A549 (cell line): ENCODE measurements around the gene TBC1D22A.

Experiments
- CBX2 ChIP-seq: fragments of 200-600 bp; sonication (generic); IDR thresholded peaks from 2 replicates; pipeline ENCODE4 v1.6.1; 2016; ENCODE audit warnings: low read depth, mild to moderate bottlenecking, borderline replicate concordance
- CHD2 ChIP-seq: fragments of 150-350 bp; IDR thresholded peaks from 2 replicates; pipeline ENCODE4 v1.6.1; 2014; ENCODE audit warnings: low read length; ENCODE audit not compliant: partially characterized antibody
- MAX ChIP-seq: IDR thresholded peaks from 2 replicates; pipeline ENCODE4 v1.6.1; 2012
- POLR2A ChIP-seq: IDR thresholded peaks from 2 replicates; pipeline ENCODE4 v1.6.1; 2012; ENCODE audit warnings: mild to moderate bottlenecking, low read length
- REST ChIP-seq: fragments of 200-600 bp; sonication (generic); IDR thresholded peaks from 2 replicates; pipeline ENCODE4 v1.6.1; 2016; ENCODE audit warnings: antibody characterized with exemption, mild to moderate bottlenecking, moderate library complexity
- RFX5 ChIP-seq: fragments of 450-650 bp; IDR thresholded peaks from 2 replicates; pipeline ENCODE4 v1.7.1; 2014; ENCODE audit warnings: antibody characterized with exemption, mild to moderate bottlenecking, moderate library complexity
- SMC3 ChIP-seq: fragments of >200 bp; sonication (Bioruptor Twin); formaldehyde crosslinking; IDR thresholded peaks from 3 replicates; pipeline ENCODE4 v1.6.1; 2018; ENCODE audit warnings: inconsistent platforms
- TFCP2L1 ChIP-seq: fragments of 250-450 bp; sonication (Bioruptor Pico); IDR thresholded peaks from 2 replicates; pipeline ENCODE4 v1.5.0; 2021; ENCODE audit warnings: mild to moderate bottlenecking
- TP53 ChIP-seq: fragments of 250-450 bp; sonication (Bioruptor Pico); IDR thresholded peaks from 2 replicates; pipeline ENCODE4 v1.5.0; 2021; ENCODE audit warnings: mild to moderate bottlenecking, moderate library complexity
- TF ChIP-seq, protein P1 (sequence below): fragments of >200 bp; sonication (Bioruptor Twin); formaldehyde crosslinking; IDR thresholded peaks from 3 replicates; pipeline ENCODE4 v1.5.1; 2016

DNA sequence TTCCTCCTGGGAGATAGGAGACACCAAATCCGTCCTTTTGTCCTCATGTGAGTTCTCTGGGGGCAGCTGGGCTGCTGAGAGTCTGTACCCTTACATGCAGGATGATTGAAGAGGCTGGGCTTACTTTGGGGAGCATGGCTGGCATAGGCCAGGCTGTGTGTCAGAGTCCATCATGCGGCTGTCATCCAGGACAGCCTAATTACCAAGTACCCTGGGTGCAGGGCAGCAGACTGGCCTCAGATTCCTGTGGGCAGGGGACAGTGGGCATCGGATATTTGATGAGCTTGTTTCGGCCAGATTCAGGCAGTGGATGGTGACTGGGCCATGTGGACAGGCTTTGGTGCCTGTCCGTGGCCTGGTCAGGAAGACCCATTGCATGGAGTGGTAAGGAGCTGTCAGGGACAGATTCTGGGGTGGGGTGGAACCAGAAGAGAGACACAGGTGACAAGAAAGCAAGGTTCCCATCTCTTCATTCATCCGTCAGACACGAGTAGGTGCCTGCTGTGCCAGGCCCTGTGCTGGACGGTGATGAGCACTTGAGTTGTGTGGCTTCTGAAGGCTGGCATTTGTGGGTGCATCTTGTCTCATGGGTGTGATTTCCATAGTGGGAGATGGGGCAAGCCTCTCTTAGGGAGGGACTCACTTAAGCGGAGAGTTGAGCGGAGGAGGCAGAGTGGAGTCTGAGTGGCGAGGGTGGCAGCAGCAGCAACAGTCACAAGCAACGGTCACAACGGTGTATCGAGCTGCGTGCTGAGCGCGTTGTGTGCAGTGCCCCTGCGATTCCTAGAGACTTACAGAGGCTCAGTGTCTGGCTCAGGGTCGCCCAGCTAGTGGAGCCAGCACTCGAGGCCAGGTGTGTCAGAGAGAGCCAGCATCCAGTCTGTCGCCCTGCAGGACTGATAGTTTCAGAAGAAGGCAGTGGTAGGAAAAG lies 48.7 kb downstream of the TBC1D22A start:
- TF ChIP-seq RFX5, result no peak
- TF ChIP-seq, protein P1, sequence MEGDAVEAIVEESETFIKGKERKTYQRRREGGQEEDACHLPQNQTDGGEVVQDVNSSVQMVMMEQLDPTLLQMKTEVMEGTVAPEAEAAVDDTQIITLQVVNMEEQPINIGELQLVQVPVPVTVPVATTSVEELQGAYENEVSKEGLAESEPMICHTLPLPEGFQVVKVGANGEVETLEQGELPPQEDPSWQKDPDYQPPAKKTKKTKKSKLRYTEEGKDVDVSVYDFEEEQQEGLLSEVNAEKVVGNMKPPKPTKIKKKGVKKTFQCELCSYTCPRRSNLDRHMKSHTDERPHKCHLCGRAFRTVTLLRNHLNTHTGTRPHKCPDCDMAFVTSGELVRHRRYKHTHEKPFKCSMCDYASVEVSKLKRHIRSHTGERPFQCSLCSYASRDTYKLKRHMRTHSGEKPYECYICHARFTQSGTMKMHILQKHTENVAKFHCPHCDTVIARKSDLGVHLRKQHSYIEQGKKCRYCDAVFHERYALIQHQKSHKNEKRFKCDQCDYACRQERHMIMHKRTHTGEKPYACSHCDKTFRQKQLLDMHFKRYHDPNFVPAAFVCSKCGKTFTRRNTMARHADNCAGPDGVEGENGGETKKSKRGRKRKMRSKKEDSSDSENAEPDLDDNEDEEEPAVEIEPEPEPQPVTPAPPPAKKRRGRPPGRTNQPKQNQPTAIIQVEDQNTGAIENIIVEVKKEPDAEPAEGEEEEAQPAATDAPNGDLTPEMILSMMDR, result no peak
- no peak for TF ChIP-seq POLR2A
- TF ChIP-seq TFCP2L1 (CRISPR knock-in tag), result no peak
- TF ChIP-seq CHD2, result no peak
- no peak for TF ChIP-seq REST
- TF ChIP-seq SMC3, result no peak
- TF ChIP-seq TP53 (CRISPR knock-in tag), result no peak
- TF ChIP-seq CBX2, result no peak
- TF ChIP-seq MAX, result no peak
